OCI-LY3 (cell line): ENCODE results near the gene P2RX1.

ENCODE experiments used
- CTCF ChIP-seq: fragments of 200-600, 300-600 bp; sonication (generic); IDR thresholded peaks from 2 replicates; pipeline ENCODE4 v1.5.1; 2014; ENCODE audit warnings: antibody characterized with exemption, low read length, low read depth
- EZH2phosphoT487 ChIP-seq: fragments of 200-600 bp; shearing (Covaris generic); IDR thresholded peaks from 2 replicates; pipeline ENCODE4 v1.6.1; 2018; ENCODE audit warnings: antibody characterized with exemption, mixed run types, low read depth

DNA sequence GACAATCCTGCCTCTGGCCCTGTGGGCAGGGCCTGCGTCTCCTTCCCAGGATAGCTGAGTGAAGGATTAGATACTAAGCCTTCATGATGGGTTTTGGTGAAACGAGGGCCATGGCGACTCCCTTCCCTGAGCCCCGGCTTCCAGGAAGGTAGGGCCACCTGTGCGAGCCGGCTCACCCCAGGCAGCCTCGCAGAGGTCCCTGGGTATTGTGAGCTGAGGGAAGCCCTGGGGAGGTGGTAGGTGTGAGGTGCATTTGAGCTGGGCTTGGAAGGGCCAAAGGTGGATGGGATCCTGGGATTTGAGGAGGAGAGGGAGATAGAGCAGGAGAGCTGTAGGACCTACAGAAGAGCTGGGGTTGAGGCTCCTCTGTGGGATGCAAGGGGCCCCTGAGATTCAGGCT is 6.5 kb upstream of the P2RX1 start:
- TF ChIP-seq CTCF (no peak), EZH2phosphoT487 (no peak)
